Thyroid gland (tissue), 4 donors: ENCODE data around the gene KCNIP4.

Source experiments
- POLR2A ChIP-seq, 2 donors: fragments of 450-650 bp; IDR thresholded peaks; one replicate each; pipeline ENCODE4 v1.6.1; 2017; ENCODE audit warnings: antibody characterized with exemption in 2 of 2, mild to moderate bottlenecking in 2 of 2, moderate library complexity in 1 of 2
- TF ChIP-seq, protein P1 (sequence below), 6 experiments: fragments of 200-600 bp in 3 of 6; fragments of 450-650 bp in 3 of 6; sonication (generic) in 3 of 6; IDR thresholded peaks; one replicate each; pipeline ENCODE4 v1.5.1; 2016 to 2019; ENCODE audit warnings: antibody characterized with exemption in 6 of 6, mild to moderate bottlenecking in 2 of 6, inconsistent platforms in 1 of 6, moderate library complexity in 1 of 6

DNA sequence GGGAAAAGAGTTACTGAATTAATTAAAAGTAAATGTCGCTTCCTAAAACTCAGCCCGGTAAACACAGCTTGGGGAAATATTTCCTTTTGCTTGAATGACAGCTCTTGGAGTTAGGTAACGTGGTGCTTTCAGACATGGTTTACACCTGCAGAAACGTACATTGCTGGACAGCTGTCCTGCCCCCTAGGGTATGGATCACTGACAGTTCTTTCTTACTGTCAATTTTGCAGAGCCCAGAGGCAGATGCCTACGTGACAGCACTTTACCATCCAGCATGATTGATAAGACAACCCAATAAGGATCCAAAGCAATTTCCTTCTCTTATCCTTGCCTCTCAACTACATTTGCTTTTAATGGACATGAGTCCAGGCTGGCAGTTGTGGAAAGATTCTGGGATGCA, 913.8 kb downstream of the KCNIP4 start:
- TF ChIP-seq, protein P1, sequence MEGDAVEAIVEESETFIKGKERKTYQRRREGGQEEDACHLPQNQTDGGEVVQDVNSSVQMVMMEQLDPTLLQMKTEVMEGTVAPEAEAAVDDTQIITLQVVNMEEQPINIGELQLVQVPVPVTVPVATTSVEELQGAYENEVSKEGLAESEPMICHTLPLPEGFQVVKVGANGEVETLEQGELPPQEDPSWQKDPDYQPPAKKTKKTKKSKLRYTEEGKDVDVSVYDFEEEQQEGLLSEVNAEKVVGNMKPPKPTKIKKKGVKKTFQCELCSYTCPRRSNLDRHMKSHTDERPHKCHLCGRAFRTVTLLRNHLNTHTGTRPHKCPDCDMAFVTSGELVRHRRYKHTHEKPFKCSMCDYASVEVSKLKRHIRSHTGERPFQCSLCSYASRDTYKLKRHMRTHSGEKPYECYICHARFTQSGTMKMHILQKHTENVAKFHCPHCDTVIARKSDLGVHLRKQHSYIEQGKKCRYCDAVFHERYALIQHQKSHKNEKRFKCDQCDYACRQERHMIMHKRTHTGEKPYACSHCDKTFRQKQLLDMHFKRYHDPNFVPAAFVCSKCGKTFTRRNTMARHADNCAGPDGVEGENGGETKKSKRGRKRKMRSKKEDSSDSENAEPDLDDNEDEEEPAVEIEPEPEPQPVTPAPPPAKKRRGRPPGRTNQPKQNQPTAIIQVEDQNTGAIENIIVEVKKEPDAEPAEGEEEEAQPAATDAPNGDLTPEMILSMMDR (IDR thresholded peaks at IDR 0.05), result no peak
- TF ChIP-seq POLR2A (IDR thresholded peaks at IDR 0.05), result no peak
